GM18867 (cell line): ENCODE measurements around the gene NEK6.

Experiments used
- ATAC-seq: cut with Tn5 transposase; IDR thresholded peaks from one replicate; pipeline ENCODE4 v1.9.1; 2021; ENCODE audit warnings: mild to moderate bottlenecking, moderate library complexity; ENCODE audit not compliant: unreplicated experiment

The NEK6 gene

DNA sequence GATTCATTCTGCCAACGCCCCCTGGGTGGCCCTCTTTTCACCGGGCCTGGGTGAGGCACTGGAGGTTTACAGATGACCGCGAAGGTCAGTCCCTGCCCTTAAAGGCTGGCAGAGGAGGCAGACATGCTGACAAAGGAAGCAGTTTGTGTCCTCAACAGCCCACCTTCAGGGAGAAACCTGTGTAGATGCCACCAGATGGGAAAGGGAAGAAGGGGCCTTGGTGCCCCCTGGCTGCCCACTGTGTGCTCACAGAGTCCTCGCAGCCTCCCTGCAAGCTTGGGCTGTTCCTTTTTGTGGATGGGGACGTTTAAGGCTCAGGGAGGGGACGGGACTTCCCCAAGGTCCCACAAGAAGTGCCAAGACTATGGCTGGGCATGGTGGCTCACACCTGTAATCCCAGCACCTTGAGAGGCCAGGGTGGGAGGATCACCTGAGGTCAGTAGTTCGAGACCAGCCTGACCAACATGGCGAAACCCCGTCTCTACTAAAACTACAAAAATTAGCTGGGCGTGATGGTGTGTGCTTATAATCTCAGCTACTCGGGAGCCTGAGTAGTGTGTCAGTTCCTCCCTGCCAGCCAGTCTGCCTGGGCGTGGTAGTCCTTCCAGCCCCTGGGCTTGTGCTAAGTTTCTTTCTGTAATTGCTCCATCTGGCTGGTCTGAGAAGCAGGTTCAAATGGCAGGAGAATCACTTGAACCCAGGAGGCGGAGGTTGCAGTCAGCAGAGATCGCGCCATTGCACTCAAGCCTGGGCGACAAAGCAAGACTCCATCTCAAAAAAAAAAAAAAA is 36.2 kb downstream of the NEK6 start:
- ATAC-seq: no peak

DNA sequence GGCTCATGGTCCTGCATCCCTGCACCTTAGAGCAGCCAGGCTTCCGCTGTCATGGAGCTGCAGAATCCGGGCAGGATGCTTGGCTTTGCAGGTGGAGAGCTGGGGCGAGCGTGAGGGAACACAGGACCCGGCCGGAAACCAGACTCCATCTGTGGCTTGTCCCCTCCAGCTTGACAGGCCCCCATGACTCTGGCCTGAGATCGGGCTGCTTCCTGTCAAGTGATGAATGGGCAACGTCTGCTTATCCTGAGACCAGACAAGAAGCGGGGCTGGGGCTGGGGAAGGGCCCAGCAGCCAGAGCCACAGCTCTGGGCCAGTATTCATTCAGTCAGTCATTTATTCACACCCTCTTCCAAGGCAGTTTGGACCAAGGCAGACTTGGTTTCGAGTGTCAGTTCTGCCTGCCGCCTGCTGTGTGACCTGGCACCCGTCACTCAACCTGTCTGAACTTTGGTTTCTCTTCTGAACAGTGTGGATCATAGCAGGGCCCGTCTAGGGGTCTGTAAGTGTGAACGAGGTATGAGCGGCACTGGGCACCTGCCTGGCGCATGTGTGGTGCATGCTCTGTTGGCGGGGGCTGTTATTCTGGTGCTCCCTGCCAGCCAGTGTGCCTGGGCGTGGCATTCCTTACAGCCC is 37.5 kb downstream of the NEK6 start:
- ATAC-seq: no peak

- ATAC-seq: no peak
Measured at GRCh38 chr9:124296094-124296493, 38.3 kb downstream of the NEK6 start.

DNA sequence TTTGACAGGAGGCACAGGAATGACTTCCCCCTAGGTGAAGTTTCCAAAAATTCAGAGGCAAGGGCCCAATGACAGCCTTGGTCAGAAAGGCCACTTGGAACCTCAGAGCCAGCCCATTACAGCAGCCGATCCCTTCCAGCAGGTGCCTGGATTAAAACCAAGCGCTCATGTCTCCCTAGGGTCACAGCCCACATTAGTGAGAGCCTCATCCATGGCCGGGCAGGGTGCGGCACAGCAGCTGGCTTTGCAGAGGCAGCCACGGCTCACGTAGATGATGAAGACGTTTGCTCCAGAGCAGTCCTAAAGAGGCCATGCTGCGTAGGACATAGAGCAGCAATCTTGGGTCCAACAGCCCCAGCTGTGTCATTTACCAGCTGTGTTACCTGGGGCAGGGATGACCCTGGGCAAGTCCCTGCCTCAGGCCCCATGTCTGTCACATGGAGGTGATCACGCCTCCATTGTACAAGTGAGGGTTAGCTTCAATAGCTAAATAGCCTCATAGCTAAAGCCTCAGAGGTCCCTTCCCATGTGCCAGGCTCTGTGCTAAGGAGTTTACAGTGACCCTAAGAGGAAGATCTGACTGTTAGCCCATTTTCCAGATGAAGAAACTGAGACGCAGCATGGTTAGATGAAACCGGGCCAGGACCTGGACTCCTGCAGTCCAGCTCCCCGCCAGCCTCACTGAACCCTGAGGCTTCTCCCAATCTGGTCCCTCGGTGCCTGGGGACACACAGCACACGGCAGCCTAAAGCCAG is 39.2 kb downstream of the NEK6 start:
- no peak for ATAC-seq

DNA sequence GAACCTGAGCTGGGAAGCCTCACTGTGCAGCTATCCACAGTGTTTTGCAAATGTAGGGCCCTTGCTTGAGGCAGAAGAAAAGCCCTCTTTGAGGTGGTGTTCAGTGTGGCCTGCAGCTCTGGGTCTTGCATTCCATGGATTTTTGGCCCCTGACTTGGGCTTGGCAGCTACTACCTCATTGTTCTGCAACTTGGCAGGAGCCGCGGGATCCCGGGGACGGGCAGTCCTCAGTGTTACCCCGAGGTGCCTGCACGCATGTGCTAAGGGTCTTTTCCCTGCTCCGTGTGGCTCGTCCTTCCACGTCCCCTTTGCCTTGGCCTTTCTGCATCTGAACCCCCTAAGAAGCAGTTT is 39.8 kb downstream of the NEK6 start:
- ATAC-seq: no peak

GRCh38 chr9:124297915-124298645 is 40.3 kb downstream of the NEK6 start:
- ATAC-seq: no peak

- ATAC-seq: no peak
Measured at GRCh38 chr9:124298646-124299235, 41.0 kb downstream of the NEK6 start.

DNA sequence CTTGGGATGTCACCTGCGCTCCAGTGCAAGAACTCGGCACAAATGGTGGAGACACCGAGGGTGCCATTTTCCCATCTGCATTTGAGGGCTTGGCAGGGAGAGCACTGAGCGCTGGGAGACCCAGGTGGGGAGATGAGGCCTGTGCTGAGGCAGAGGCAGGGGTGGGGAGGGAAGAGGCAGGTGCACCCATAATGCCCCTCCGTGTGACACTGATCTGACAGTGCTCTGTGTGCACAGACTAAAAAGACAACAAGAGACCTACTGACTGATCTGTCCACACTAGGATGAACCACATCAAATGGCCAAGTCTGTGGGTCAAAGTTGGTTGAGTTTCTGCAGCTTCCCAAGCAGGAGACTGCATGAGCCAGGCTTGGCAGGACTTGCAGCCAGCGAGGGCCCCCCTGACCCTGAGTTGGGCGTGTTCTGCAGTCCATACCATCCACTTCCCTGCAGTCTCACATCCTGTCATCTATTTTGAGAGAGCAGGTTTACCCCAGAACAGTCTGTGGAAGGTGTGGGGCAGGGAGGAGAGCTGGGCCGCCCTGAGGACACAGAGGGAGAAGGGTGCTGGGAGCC is 41.9 kb downstream of the NEK6 start:
- no peak for ATAC-seq

DNA sequence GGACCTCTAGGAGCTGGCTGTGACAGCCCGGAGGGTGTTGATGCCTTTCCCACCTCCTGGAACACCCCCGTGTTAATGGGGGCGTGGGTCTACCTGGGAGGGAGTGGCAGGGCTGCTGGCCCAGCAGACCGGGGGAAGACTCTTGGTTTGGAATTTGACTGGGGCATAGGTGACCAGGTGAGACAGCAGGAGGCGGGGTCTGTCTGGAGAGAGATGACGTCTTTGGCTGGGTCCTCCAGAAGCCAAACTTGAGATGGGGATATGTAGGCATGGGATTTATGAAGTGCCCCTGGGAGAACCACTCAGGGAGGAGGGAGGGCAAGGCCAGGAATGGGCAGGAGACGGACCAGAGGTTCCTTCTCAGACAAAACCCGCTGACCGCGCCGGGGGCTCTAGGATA is 42.6 kb downstream of the NEK6 start:
- ATAC-seq: no peak

DNA sequence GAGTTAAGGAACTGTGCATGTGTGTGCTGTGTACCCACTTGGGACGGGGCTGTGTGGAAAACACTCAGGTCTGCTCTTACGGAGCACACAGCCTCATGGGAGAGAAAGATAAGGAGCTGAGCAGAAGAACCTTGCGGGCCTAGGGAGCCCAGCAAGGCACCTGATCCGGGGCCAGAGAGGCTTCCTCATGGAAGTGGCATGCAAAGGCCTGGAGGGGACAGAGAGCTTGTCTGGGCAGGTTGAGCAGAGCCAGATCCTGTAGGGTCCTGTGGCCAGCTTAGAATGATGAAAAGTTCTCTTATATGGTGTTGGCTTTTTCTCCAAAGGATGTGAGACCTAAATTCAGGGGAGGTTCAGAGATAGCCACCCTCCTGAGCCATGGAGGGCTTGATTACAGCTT is 45.2 kb downstream of the NEK6 start:
- ATAC-seq: no peak

- no peak for ATAC-seq
Measured at GRCh38 chr9:124303762-124304161, 46.0 kb downstream of the NEK6 start.

- no peak for ATAC-seq
Measured at GRCh38 chr9:124304285-124304684, 46.5 kb downstream of the NEK6 start.

DNA sequence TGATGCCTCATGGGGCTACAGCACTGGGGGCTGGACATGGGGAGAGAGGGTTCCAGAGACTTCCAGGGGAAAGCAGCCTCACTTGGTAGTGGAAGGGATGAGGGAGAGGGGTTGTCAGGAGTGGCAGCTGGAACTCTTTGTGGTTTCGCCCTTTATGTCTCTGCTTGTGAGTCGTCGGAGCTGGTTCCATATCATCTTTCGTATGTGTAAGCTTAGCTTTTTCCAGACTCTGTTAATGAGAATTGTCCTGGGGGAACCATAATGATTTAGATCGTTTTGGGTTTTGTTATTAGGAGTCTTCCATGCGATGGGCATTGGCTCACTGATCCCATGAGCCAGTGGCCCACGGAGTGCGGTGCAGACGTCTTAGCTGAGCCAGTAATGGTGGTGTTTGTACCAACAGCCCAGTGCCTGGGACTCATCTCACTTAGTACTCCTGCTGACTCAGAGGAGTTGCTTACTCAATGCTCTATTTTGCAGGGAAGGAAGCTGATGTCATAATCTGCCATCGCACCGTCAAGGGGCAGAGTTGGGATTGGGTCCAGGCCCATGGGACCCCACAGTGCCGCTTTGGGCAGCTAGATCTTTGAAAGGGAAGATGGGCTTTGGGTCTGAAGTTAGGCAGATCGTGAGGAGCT is 48.5 kb downstream of the NEK6 start:
- no peak for ATAC-seq

DNA sequence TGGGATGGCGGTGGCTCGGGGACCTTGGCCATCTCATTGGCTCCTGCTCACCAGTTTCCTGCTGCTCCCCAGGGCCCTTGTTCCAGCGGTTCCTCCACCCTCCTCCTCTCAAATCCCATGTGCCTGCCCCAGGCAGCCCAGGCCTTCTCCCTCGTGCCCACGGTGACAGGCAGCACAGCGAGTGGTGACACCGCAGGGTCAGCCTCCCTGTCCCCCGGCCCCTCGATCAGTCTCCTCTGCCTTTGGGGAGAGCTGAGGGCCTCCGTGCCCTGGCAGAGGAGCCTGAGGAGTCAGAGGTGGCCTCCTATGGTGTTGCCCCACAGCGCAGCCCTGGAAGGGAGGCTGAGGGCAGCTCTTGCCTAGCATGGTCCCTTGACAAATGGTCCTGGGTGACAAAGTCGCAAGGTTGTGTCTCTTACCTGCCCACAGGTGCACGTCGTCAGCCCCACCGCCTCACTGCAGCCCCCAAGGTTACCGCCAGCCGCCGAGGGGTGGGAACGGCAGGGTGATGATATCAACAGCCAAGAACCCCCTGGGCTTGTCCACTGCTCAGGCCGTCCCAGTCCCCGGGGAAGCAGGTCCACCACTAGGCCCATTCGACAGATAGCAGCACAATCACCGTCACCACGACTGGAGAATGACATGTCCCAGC is 49.8 kb downstream of the NEK6 start:
- no peak for ATAC-seq

GRCh38 chr9:124308606-124309491 is 51.1 kb downstream of the NEK6 start:
- no peak for ATAC-seq

DNA sequence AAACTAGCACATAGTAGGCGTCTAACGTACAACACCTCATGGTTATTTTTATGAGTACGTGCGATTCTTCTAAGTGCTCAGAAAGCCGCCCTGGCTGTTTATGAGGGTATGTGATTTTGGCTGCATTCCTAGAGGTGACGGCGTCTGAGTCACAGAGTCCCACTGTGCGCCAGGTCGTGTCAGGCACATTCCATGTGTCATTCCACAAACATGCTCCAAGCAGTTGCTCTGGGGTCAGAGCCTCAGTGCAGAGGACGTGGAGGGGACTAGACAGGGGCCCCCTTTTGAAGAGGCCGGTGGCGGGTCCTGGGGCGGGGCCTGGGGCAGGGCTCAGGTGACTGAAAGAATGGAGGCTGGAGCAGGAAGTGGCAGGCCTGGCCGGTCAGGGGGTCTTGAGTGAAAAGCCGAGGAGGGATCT is 51.9 kb downstream of the NEK6 start:
- no peak for ATAC-seq

DNA sequence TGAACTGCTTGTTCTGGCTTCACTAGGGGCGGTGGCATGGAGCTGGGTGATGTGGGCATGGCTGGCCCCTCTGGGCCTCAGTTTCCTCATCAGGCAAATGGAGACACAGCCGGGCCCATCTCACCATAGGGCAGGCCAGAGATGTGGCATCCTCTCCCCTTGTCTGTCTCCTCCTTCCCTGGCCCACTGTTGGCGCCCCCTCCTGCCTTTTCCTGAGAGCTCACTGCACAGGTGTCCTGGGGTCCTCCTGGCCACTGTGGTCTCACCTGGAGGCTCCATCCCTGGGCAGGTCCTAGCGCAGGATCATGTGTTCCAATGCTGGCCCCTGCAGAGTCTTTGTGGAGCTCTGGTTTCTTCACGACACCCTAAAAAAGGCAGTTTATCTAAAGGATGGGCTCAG is 53.5 kb downstream of the NEK6 start:
- no peak for ATAC-seq
